ENCODE results near the gene IPCEF1. TPM values are rescaled to one million over a fixed set of nuclear protein-coding genes. Genes with fewer than 3 reads are reported as not detected.
"Not testable (repeated sequence)": the region's sequence is repeated elsewhere in the genome, so short reads cannot be mapped to it uniquely, and the experiment has no call there.

IPCEF1 gene
- total and polyA plus RNA-seq, 2 experiments from 2014 or later = 0.80 TPM; not detected in 1

- Histone ChIP-seq H3K9me2 (replicated peaks; ENCODE audit: insufficient read depth) (no peaks in the 10 kb centered on the region), H2AFZ (no peak overlapping the region), H3K27ac (no peak overlapping the region), H3K4me2 (no peak overlapping the region), H3K4me3 (no peak overlapping the region), H3K36me3 (replicated peaks; ENCODE audit: insufficient read depth, low read depth) (no peaks in the 10 kb centered on the region), H3K9me3 (ENCODE audit: low read depth) (no peaks in the 10 kb centered on the region), H4K20me1 (ENCODE audit: insufficient read depth, poor library complexity, severe bottlenecking) (no peaks in the 10 kb centered on the region), H3K4me1 (ENCODE audit: insufficient read depth) (no peaks in the 10 kb centered on the region), H3K27me3 (no peaks in the 10 kb centered on the region), H3K79me2 (no peaks in the 10 kb centered on the region)
- 100% methylated on average over 2 of the region's 2 CpGs for WGBS (ENCODE audit: low lambda C conversion rate, missing lambda C conversion rate)
- no peak for DNase-seq (ENCODE audit: low spot score)
- no peak for TF ChIP-seq EZH2phosphoT487 (IDR thresholded peaks at IDR 0.05; ENCODE audit: low read depth, severe bottlenecking, unreplicated experiment)
- TF ChIP-seq CTCF (IDR thresholded peaks at IDR 0.05; ENCODE audit: poor library complexity) = no peak
- no peak for TF ChIP-seq EZH2 (IDR thresholded peaks at IDR 0.05; ENCODE audit: borderline replicate concordance)
These were observed 47.6 kb downstream of the IPCEF1 start for GRCh38 chr6:154308986-154309385.

GRCh38 chr6:154307696-154308425 is 48.7 kb downstream of the IPCEF1 start:
- 86% methylated on average over 7 of the region's 7 CpGs for WGBS (ENCODE audit: low lambda C conversion rate, missing lambda C conversion rate)
- TF ChIP-seq EZH2phosphoT487 (IDR thresholded peaks at IDR 0.05; ENCODE audit: low read depth, severe bottlenecking, unreplicated experiment) (no peak), CTCF (IDR thresholded peaks at IDR 0.05; ENCODE audit: poor library complexity) (no peak), EZH2 (IDR thresholded peaks at IDR 0.05; ENCODE audit: borderline replicate concordance) (no peak)
- Histone ChIP-seq H3K9me2 (replicated peaks; ENCODE audit: insufficient read depth) (no peaks in the 10 kb centered on the region), H3K27me3 (no peaks in the 10 kb centered on the region), H4K20me1 (ENCODE audit: insufficient read depth, poor library complexity, severe bottlenecking) (no peaks in the 10 kb centered on the region), H3K27ac (no peak overlapping the region), H3K9me3 (ENCODE audit: low read depth) (no peaks in the 10 kb centered on the region), H3K79me2 (no peaks in the 10 kb centered on the region), H2AFZ (no peak overlapping the region), H3K36me3 (replicated peaks; ENCODE audit: insufficient read depth, low read depth) (no peaks in the 10 kb centered on the region), H3K4me2 (no peak overlapping the region), H3K4me1 (ENCODE audit: insufficient read depth) (no peaks in the 10 kb centered on the region), H3K4me3 (no peak overlapping the region)
- no peak for DNase-seq (ENCODE audit: low spot score)

GRCh38 chr6:154307147-154307546 is 49.5 kb downstream of the IPCEF1 start:
- H3K27me3 ChIP-seq; H3K9me2 ChIP-seq (replicated peaks; ENCODE audit: insufficient read depth); H4K20me1 ChIP-seq (ENCODE audit: insufficient read depth, poor library complexity, severe bottlenecking); H3K4me1 ChIP-seq (ENCODE audit: insufficient read depth); H3K36me3 ChIP-seq (replicated peaks; ENCODE audit: insufficient read depth, low read depth); H3K9me3 ChIP-seq (ENCODE audit: low read depth); H2AFZ ChIP-seq; H3K27ac ChIP-seq; DNase-seq (ENCODE audit: low spot score); H3K4me2 ChIP-seq; H3K79me2 ChIP-seq; H3K4me3 ChIP-seq: not testable (repeated sequence)
- WGBS (ENCODE audit: low lambda C conversion rate, missing lambda C conversion rate) = 94% methylated on average over 6 of the region's 6 CpGs

- H3K4me1 ChIP-seq (ENCODE audit: insufficient read depth) = no peaks in the 10 kb centered on the region
- no peaks in the 10 kb centered on the region for H3K79me2 ChIP-seq
- no peak overlapping the region for H3K27ac ChIP-seq
- H2AFZ ChIP-seq = no peak overlapping the region
- WGBS (ENCODE audit: low lambda C conversion rate, missing lambda C conversion rate) = 98% methylated on average over 4 of the region's 4 CpGs
- no peaks in the 10 kb centered on the region for H3K36me3 ChIP-seq (replicated peaks; ENCODE audit: insufficient read depth, low read depth)
- TF ChIP-seq EZH2phosphoT487 (IDR thresholded peaks at IDR 0.05; ENCODE audit: low read depth, severe bottlenecking, unreplicated experiment) (no peak), EZH2 (IDR thresholded peaks at IDR 0.05; ENCODE audit: borderline replicate concordance) (no peak), CTCF (IDR thresholded peaks at IDR 0.05; ENCODE audit: poor library complexity) (no peak)
- DNase-seq (ENCODE audit: low spot score) = no peak
- H3K27me3 ChIP-seq = no peaks in the 10 kb centered on the region
- H4K20me1 ChIP-seq (ENCODE audit: insufficient read depth, poor library complexity, severe bottlenecking) = no peaks in the 10 kb centered on the region
- no peaks in the 10 kb centered on the region for H3K9me3 ChIP-seq (ENCODE audit: low read depth)
- no peak overlapping the region for H3K4me3 ChIP-seq
- no peaks in the 10 kb centered on the region for H3K9me2 ChIP-seq (replicated peaks; ENCODE audit: insufficient read depth)
- no peak overlapping the region for H3K4me2 ChIP-seq
These were observed 49.9 kb downstream of the IPCEF1 start for GRCh38 chr6:154306696-154307095.
